HEK293 (cell line): ENCODE results near the gene STK39.

Source experiments
- CTCF ChIA-PET: fragments of 350-600 bp; formaldehyde crosslinking; extraction: SDS; loops from one replicate; lab custom pipeline; 2021; ENCODE audit warnings: antibody characterized with exemption; lab: Yijun Ruan, JAX
- POLR2A ChIA-PET: fragments of 300-600 bp; formaldehyde crosslinking; extraction: SDS; loops from one replicate; lab custom pipeline; 2020; ENCODE audit warnings: antibody characterized with exemption, inconsistent platforms; lab: Yijun Ruan, JAX
- H3K27ac ChIP-seq: fragments of 200-500 bp; sonication (Bioruptor generic); 2 replicates; pipeline ENCODE4 v1.5.1; 2014; ENCODE audit warnings: low read depth, low read length, control low read depth, inconsistent platforms; ENCODE audit errors: extremely low read depth
- H3K36me3 ChIP-seq, 2 experiments: fragments of 200-500 bp in 1 of 2; sonication (Bioruptor generic) in 1 of 2; 1 replicate in 1 of 2; 2 replicates in 1 of 2; pipeline ENCODE4 v1.5.1; 2014 to 2017; ENCODE audit warnings: inconsistent platforms in 2 of 2, low read length in 2 of 2; ENCODE audit not compliant: control insufficient read depth in 2 of 2, insufficient read depth in 1 of 2
- H3K4me1 ChIP-seq: fragments of 200-500 bp; sonication (Bioruptor generic); 2 replicates; pipeline ENCODE4 v1.5.1; 2014; ENCODE audit warnings: mild to moderate bottlenecking, low read length, inconsistent platforms; ENCODE audit not compliant: control insufficient read depth, insufficient read depth
- H3K4me3 ChIP-seq: 2 replicates; pipeline ENCODE4 v1.5.1; 2011; ENCODE audit warnings: low read depth, mild to moderate bottlenecking, control low read depth, low read length, moderate library complexity
- H3K9me3 ChIP-seq: fragments of 200-500 bp; sonication (Bioruptor generic); 2 replicates; pipeline ENCODE4 v1.5.1; 2014; ENCODE audit warnings: low read depth, low read length, inconsistent platforms; ENCODE audit not compliant: control insufficient read depth, insufficient read depth
- BCL6B ChIP-seq: fragments of 450-650 bp; formaldehyde crosslinking; IDR thresholded peaks from 2 replicates; pipeline ENCODE4 v1.5.1; 2017; ENCODE audit warnings: missing biosample characterization, missing genetic modification characterization
- FEZF1 ChIP-seq: fragments of 450-650 bp; formaldehyde crosslinking; IDR thresholded peaks from 2 replicates; pipeline ENCODE4 v1.5.1; 2016; ENCODE audit warnings: missing biosample characterization, missing genetic modification characterization
- HOXA7 ChIP-seq: sonication (generic); formaldehyde crosslinking; IDR thresholded peaks from 2 replicates; pipeline ENCODE4 v1.8.1; 2022; ENCODE audit warnings: missing genetic modification reagents, borderline replicate concordance
- PBX3 ChIP-seq: sonication (generic); formaldehyde crosslinking; IDR thresholded peaks from 2 replicates; pipeline ENCODE4 v1.8.1; 2022; ENCODE audit warnings: mild to moderate bottlenecking, moderate library complexity, missing genetic modification reagents
- TCF7L2 ChIP-seq: IDR thresholded peaks from 2 replicates; pipeline ENCODE4 v1.6.1; 2011; ENCODE audit warnings: low read depth, mild to moderate bottlenecking, inconsistent platforms, low read length, moderate library complexity, borderline replicate concordance
- YY1 ChIP-seq: fragments of 450-650 bp; formaldehyde crosslinking; IDR thresholded peaks from 2 replicates; pipeline ENCODE4 v1.5.1; 2018; ENCODE audit warnings: missing biosample characterization, missing genetic modification characterization
- YY2 ChIP-seq: fragments of 450-650 bp; formaldehyde crosslinking; IDR thresholded peaks from 2 replicates; pipeline ENCODE4 v1.5.1; 2016; ENCODE audit warnings: missing biosample characterization, missing genetic modification characterization
- ZFP3 ChIP-seq: fragments of 450-650 bp; formaldehyde crosslinking; IDR thresholded peaks from 2 replicates; pipeline ENCODE4 v1.5.1; 2016; ENCODE audit warnings: low read depth, missing biosample characterization, missing genetic modification characterization
- ZNF112 ChIP-seq: fragments of 450-650 bp; formaldehyde crosslinking; IDR thresholded peaks from 2 replicates; pipeline ENCODE4 v1.5.0; 2017; ENCODE audit warnings: missing biosample characterization, missing genetic modification characterization
- ZNF138 ChIP-seq: fragments of 450-650 bp; formaldehyde crosslinking; IDR thresholded peaks from 2 replicates; pipeline ENCODE4 v1.5.1; 2016; ENCODE audit warnings: missing biosample characterization, missing genetic modification characterization, borderline replicate concordance
- ZNF174 ChIP-seq: fragments of 450-650 bp; formaldehyde crosslinking; IDR thresholded peaks from 2 replicates; pipeline ENCODE4 v1.5.0; 2017; ENCODE audit warnings: missing biosample characterization, mild to moderate bottlenecking, missing genetic modification characterization
- ZNF202 ChIP-seq: fragments of 450-650 bp; formaldehyde crosslinking; IDR thresholded peaks from 2 replicates; pipeline ENCODE4 v1.5.1; 2016; ENCODE audit warnings: missing biosample characterization, missing genetic modification characterization, borderline replicate concordance
- ZNF23 ChIP-seq: fragments of 450-650 bp; formaldehyde crosslinking; IDR thresholded peaks from 2 replicates; pipeline ENCODE4 v1.5.1; 2016; ENCODE audit warnings: missing biosample characterization, missing genetic modification characterization, borderline replicate concordance
- ZNF404 ChIP-seq: fragments of 450-650 bp; formaldehyde crosslinking; IDR thresholded peaks from 2 replicates; pipeline ENCODE4 v1.5.1; 2017; ENCODE audit warnings: missing biosample characterization, missing genetic modification characterization
- ZNF426 ChIP-seq: fragments of 450-650 bp; formaldehyde crosslinking; IDR thresholded peaks from 2 replicates; pipeline ENCODE4 v1.5.1; 2017; ENCODE audit warnings: missing biosample characterization, missing genetic modification characterization, mild to moderate bottlenecking, inconsistent platforms, moderate library complexity
- ZNF555 ChIP-seq: fragments of 450-650 bp; formaldehyde crosslinking; conservative IDR thresholded peaks from 2 replicates; pipeline ENCODE4 v1.5.1; 2017; ENCODE audit warnings: missing biosample characterization, mild to moderate bottlenecking, missing genetic modification characterization, inconsistent platforms
- ZNF571 ChIP-seq: fragments of 450-650 bp; formaldehyde crosslinking; IDR thresholded peaks from 2 replicates; pipeline ENCODE4 v1.5.0; 2017; ENCODE audit warnings: missing biosample characterization, missing genetic modification characterization
- ZNF658 ChIP-seq: fragments of 450-650 bp; formaldehyde crosslinking; IDR thresholded peaks from 2 replicates; pipeline ENCODE4; 2016; ENCODE audit warnings: missing biosample characterization, missing genetic modification characterization
- ZNF664 ChIP-seq: fragments of 450-650 bp; formaldehyde crosslinking; IDR thresholded peaks from 2 replicates; pipeline ENCODE4 v1.5.1; 2016; ENCODE audit warnings: missing biosample characterization, missing genetic modification characterization
- ZNF785 ChIP-seq: fragments of 450-650 bp; formaldehyde crosslinking; IDR thresholded peaks from 2 replicates; pipeline ENCODE4 v1.5.1; 2016; ENCODE audit warnings: missing biosample characterization, missing genetic modification characterization
- ZSCAN16 ChIP-seq: fragments of 450-650 bp; formaldehyde crosslinking; IDR thresholded peaks from 2 replicates; pipeline ENCODE4 v1.5.1; 2016; ENCODE audit warnings: missing biosample characterization, missing genetic modification characterization
- TF ChIP-seq, protein P1 (sequence below): fragments of 450-650 bp; formaldehyde crosslinking; IDR thresholded peaks from 2 replicates; pipeline ENCODE4 v1.5.1; 2016; ENCODE audit warnings: missing biosample characterization, missing genetic modification characterization
- TF ChIP-seq, protein P2 (sequence below): fragments of 450-650 bp; formaldehyde crosslinking; IDR thresholded peaks from 2 replicates; pipeline ENCODE4 v1.5.1; 2016; ENCODE audit warnings: missing biosample characterization, missing genetic modification characterization

The STK39 gene

GRCh38 chr2:168200930-168201583, 46.3 kb downstream of the STK39 start:
- Histone ChIP-seq H3K4me1 (no peaks in the 10 kb centered on the region; the same call in 1 of the 2 replicates), H3K36me3 (no peaks in the 10 kb centered on the region), H3K27ac (no peak overlapping the region), H3K4me3 (no peak overlapping the region), H3K9me3 (no peaks in the 10 kb centered on the region)
- CTCF ChIA-PET: interaction anchor here (0.5 to 0.7 kb wide), 3 partner anchors 25 to 447 kb away, joined by 3 read pairs; no protein-coding TSS in a partner anchor
- no peak for TF ChIP-seq ZNF404 (tag by site-specific recombination)
- TF ChIP-seq ZNF138: no peak
- TF ChIP-seq YY1: no peak
- TF ChIP-seq FEZF1 (tag by site-specific recombination): no peak
- TF ChIP-seq ZNF785: no peak
- no peak for TF ChIP-seq ZSCAN16
- TF ChIP-seq, protein P1, sequence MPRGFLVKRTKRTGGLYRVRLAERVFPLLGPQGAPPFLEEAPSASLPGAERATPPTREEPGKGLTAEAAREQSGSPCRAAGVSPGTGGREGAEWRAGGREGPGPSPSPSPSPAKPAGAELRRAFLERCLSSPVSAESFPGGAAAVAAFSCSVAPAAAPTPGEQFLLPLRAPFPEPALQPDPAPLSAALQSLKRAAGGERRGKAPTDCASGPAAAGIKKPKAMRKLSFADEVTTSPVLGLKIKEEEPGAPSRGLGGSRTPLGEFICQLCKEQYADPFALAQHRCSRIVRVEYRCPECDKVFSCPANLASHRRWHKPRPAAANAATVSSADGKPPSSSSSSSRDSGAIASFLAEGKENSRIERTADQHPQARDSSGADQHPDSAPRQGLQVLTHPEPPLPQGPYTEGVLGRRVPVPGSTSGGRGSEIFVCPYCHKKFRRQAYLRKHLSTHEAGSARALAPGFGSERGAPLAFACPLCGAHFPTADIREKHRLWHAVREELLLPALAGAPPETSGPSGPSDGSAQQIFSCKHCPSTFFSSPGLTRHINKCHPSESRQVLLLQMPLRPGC (tag by site-specific recombination): no peak
- TF ChIP-seq TCF7L2: no peak
- no peak for TF ChIP-seq ZNF112 (tag by site-specific recombination)
- TF ChIP-seq HOXA7 (CRISPR knock-in tag): no peak
- no peak for TF ChIP-seq ZFP3
- no peak for TF ChIP-seq ZNF23 (tag by site-specific recombination)
- TF ChIP-seq YY2 (tag by site-specific recombination): no peak
- TF ChIP-seq PBX3 (CRISPR knock-in tag): no peak
- no peak for TF ChIP-seq ZNF202
- TF ChIP-seq ZNF571: no peak
- no peak for TF ChIP-seq ZNF174
- TF ChIP-seq ZNF555 (tag by site-specific recombination): no peak
- TF ChIP-seq ZNF426: no peak
- POLR2A ChIA-PET: no interaction called here

GRCh38 chr2:168198476-168199207, 48.8 kb downstream of the STK39 start:
- Histone ChIP-seq H3K4me3 (no peak overlapping the region), H3K9me3 (no peaks in the 10 kb centered on the region), H3K36me3 (no peaks in the 10 kb centered on the region), H3K27ac (no peak overlapping the region), H3K4me1 (peaks cover 1% of the 10 kb centered on the region; the same call in 1 of the 2 replicates)
- ChIA-PET CTCF (interaction anchor here (0.7 kb wide), 1 partner anchor 885 kb away, joined by 3 read pairs; no protein-coding TSS in a partner anchor), POLR2A (no interaction called here)
- no peak for TF ChIP-seq ZNF658 (tag by site-specific recombination)
- TF ChIP-seq BCL6B (tag by site-specific recombination): no peak
- TF ChIP-seq ZNF664 (tag by site-specific recombination): no peak
- TF ChIP-seq, protein P2, sequence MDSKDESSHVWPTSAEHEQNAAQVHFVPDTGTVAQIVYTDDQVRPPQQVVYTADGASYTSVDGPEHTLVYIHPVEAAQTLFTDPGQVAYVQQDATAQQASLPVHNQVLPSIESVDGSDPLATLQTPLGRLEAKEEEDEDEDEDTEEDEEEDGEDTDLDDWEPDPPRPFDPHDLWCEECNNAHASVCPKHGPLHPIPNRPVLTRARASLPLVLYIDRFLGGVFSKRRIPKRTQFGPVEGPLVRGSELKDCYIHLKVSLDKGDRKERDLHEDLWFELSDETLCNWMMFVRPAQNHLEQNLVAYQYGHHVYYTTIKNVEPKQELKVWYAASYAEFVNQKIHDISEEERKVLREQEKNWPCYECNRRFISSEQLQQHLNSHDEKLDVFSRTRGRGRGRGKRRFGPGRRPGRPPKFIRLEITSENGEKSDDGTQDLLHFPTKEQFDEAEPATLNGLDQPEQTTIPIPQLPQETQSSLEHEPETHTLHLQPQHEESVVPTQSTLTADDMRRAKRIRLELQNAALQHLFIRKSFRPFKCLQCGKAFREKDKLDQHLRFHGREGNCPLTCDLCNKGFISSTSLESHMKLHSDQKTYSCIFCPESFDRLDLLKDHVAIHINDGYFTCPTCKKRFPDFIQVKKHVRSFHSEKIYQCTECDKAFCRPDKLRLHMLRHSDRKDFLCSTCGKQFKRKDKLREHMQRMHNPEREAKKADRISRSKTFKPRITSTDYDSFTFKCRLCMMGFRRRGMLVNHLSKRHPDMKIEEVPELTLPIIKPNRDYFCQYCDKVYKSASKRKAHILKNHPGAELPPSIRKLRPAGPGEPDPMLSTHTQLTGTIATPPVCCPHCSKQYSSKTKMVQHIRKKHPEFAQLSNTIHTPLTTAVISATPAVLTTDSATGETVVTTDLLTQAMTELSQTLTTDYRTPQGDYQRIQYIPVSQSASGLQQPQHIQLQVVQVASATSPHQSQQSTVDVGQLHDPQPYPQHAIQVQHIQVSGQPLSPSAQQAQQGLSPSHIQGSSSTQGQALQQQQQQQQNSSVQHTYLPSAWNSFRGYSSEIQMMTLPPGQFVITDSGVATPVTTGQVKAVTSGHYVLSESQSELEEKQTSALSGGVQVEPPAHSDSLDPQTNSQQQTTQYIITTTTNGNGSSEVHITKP (tag by site-specific recombination): 0 out of 2 replicates have a peak, but pooled peaks have one; percentile 14
